NCI-H128 (cell line): Measurements from ENCODE around the gene INPP5A.
A peak's percentile ranks its signal among the peaks of the same experiment; 100 is the strongest.

Experiments used
- DNase-seq: peaks from one replicate; lab custom pipeline; 2025; ENCODE audit not compliant: unreplicated experiment; lab: John Stamatoyannopoulos, UW

Gene INPP5A

DNA sequence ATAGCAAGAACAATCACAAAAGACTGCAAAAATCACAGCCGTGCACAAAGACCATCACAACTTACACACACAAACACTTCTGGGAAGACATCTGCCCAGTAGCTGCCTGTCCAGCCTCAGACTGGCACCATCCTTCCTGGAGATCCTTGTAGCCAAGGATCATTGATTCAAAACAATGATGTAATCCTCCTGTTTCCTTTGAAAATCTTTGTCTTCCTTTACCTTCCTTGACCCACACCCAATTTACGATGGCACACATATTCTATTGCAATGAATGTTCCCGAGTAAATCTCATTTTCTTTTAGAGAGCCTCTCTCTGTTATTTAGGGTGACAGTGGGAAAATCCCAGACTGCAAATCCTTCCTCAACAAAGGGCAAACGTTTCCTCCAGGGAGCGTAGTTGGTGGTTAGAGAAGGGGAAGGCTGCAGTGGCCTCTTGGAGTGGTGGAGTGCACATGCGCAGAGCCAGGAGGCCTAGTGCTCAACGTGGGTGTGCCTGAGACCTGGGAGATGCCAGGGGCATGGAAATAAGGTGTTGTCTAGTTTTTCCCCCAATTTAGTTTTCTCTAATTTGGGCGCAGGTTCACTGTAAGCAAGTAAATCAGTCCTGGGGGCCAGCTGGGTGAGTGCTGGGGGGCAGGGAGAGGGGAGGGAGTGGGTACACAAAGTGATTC is 3.1 kb upstream of the INPP5A start:
- no peak for DNase-seq

DNA sequence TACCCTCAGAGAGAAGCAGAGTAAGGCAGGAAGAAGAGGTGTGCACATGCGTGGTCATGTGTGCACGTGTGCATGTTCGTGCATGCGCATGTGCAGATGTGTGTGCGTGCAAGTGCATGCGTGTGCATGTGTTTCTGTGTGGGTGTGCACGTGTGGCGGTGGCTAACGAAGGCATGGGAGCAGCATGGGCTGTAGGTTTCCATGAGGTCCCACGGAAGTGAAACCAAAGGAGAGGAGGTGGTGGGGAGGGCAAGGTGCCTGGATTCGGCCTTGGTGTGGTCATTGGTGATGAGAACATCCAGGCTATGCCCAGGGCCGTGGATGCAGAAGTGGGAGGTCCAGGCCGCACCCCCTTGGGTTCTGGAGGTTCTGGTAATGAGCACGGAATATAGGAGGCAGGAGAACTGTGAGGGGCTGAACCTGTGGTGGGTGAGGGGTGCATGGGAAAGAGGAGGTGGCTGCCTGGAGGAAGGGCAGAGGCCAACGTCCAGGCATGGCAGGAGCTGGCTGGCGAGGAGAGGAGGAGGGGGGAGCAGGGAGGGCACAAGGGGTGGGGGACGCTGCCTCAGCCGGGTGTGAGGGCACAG is 2.4 kb upstream of the INPP5A start:
- no peak for DNase-seq

DNA sequence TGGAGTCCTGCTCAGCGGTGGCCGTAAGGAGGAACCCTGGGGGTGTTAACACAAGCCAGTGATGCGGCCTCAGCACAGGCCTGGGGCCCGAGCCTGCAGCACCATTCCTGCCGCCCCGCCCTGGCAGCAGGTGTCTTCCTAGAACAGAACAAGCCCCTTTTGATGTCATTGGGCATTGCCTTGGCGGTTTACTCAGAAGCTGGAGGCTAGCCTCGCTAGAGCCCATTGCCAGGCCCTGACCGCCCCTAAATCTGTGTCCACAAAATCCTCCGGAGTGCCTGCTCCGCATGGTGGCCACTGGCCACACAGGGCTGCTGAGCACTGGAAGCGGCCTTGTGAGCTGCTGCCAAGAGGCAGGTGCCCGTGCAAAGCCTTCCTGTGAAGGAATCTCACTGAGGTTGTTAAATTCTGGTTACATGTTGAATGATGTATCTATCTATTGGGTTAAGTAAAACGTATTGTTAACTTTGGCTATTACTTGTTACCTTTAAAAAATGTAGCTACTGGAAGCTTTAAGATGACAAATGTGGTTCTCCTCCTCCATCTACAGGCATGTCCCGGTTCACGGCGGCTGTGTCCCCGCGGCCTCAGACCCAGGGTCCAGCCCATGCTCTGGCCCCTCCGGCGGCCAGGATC is 1.2 kb upstream of the INPP5A start:
- DNase-seq, result no peak

DNA sequence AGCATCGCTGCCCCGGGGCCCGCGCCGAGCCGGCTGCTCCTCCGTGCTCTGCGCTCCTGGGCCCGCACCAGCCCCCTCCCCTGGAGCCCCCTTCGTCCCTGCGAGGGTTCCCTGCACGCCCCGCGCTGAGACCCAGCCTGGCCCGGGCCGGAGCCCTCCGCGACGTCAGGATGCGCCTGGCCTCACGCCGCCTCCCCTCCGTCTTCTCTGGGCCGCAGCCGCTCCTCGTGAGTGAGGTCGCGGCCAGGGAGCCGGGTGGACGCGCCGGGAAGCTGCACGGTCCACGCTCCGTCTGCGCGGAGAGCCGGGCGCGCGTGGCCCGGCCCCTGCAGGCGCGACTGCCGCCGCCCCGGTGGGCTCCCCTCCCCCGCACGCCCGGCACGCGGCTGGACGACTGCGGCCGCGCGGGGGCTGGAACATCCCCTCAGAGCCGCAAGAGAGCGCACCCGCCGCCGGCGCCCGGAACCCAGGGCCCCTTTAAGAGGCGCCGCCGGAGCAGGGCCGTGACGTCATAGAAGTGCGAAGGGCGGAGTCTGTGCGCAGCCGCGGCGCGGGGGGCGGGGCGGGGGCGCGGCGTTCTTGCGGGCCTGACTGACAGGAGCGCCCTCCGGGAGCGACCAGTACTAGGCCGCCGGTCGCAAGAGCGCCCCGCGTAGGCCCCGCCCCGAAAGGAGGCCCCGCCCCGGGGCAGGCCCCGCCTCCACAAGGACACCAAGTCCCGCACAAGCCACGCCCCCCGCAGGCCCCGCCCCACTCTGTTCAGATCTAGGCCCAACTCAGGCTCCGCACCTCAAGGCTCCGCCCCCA is 507 bp upstream of the INPP5A start:
- peak; percentile 72 for DNase-seq

DNA sequence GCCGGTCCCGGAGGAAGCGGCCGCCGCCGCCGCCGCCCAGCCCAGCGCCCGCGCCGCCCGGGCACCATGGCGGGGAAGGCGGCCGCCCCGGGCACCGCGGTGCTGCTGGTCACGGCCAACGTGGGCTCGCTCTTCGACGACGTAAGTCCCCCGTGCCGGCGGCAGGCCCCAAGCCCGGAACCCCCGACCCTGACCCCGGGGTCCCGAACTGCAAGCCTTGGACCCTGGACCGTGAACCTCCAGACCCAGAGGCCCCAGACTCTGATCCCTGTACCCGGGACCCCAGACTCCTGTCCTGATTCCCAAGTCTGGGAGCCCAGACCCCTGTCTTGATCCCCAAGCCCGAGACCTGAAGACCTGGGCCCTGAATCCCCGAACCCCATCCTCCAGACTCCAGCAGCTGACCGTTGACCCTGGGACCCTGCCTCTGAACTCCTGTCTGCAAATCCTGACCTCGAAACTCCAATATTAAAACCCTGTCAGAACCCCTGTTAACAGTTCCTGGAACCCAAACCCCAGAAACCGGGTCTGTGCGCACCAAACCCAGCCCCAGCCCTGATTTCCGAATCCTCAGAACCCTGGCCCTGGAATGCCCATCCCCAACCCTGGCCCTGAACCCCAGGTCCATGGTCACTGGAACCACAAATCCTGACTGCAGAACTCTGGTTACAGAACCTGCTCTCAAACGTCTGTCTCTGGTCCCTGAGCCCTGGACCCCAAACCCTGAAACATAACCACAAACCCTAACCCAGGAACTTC is 623 bp downstream of the INPP5A start:
- DNase-seq, result no peak

DNA sequence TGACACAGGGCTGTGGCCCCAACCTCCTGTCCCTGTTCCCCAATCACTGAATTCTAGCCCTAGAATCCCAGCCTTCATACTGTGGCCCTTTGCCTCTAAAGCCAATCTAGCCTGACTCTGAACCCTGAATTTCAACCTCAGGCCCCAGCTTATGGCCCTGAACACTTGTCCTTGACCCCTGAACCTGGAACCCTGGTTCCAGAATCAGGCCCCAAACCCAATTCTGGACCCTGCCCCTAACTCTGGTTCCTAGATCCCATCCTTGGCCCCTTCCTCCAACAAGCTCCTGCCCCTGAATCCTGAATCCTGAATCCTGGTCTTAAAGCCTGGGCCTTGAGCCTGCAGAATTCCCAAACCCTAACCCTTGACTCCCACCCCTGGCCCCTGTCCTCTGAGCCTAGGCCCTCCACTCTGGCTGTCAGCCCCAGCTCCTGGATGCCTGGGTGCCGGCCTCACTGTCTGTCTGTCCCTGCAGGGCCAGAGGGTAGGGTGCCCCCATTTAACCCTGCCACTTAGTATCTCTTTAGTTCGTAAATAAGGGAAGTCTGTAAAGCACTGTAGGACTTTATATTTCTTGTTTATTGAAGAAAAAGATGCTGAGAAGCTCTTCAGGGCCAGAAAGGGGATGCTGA is 1.3 kb downstream of the INPP5A start:
- DNase-seq, result no peak

DNA sequence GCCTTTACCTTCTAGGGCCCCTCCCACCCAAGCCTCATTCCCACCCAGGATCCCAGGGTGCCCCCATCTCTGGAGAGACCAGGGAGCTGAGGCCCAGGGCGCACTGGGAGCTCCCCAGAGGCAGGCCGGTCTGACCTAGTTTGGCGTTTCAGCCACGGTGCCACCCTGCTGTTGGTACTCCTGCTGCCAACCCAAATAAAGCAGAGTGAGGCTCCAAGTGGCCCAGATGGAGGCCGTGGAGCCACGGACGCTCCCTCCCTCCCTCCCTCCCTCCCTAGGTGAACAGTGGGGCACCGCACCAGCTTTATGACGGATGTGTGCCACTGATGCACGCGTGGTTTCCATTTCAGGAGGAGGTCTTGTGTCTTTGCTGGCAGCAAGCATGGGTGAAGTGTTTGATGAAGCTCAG is 1.8 kb downstream of the INPP5A start:
- no peak for DNase-seq

DNA sequence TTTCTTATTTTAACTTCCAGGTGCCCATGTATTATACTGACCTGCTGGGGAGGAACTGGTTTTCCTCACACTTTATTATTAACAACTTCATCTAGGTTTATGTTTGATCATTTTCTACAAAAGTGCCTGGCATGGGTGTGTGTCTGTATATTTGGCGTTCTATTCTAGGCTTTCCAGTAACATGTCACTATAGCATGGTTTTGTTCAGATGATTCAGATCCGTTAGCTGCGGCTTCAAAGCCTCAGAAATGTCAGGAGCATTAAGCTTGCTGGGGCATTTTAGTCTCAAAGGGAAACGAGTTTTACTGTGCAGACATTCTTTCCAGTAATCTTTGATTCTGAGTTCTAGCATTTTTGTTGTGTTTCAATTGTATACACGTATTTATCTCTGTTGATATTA is 2.3 kb downstream of the INPP5A start:
- no peak for DNase-seq

DNA sequence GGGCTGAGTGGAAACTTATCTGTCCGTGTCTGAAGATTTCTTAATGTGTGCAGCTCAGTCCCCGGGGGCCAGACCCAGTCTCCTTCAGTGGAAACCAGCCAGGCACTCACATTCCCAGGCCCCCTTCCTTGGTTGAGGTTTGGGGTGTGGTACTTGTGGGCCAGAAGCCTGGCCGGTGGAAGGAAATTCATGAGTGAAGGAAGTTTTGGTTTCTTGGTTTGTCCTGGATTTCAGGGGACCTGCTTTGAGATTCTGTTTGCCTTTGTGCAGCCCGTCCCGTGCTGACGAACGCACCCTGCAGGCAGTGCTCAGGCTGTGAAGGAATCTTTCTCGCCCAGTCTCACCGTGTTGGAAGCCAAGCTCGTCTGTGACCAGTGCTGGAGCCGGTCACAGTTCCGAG is 2.9 kb downstream of the INPP5A start:
- DNase-seq, result no peak

DNA sequence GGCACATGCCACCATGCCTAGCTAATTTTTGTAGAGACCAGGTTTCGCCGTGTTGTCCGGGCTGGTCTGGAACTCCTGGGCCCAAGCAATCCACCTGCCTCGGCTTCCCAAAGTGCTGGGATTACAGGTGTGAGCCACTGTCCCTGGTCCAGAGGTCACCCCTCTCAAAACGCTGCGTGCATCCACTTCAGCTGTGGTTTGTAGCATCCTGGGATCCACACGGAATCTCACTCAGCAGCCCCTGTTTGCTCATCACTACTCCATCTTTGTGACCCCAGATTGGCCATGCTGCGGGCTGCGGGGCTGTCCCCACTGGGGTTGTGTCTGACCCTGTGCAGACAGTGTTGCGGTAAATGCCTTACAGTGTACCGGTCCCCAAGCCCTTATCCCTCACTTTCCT is 3.5 kb downstream of the INPP5A start:
- DNase-seq, result no peak

DNA sequence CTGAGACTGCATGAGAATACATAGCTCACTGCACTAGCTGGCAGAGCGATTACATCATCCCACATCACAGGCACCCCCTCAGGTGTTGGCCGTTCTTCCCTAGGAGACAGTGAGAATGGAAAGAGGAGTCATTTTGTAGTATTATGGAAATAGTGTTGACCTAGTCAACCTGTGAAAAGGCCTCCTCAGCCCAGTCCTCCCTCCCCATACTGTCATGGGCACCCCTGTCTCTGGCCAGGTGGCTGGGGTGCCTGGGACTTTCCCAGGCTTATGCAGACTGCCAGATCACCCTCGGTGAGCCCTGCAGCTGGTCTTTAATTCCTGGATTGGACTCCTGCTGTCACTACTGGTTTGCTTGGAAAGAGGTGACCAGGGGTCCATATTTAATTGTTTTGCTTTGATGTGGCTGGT is 4.0 kb downstream of the INPP5A start:
- DNase-seq, result no peak

DNA sequence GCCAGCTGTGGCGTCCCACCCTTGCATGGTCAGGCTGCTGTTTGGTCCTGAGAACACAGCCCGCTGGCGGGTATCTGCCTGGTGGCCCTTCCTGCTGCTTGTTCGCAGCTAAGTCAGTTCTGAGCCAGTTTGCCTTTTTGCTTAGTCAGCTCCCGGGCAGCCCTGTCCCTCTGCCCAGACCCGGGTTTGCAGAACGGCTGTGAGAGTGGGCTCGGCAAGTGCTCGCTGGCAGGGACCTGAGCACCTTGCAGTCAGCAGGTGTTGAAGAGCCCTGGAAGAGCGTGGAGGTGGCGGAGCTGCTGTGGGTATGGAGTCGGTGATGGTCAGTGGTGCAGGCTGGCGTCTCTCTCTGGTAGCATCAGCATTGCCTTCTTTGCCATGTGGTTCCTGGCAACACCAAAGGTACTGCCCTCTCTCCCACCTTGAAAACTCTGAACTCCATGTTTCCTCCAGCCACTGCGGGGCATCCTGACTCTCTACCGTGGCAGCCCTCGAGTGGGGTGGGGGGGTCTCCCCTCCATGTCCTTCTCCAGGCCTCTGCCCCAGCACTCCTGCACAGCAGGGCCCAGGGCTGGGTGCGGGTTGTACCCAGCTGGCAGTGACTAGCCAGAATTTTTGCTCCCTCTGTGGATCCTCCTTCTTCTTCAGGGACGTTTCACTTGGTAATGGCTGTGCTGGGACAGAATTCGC is 4.6 kb downstream of the INPP5A start:
- DNase-seq, result no peak

DNA sequence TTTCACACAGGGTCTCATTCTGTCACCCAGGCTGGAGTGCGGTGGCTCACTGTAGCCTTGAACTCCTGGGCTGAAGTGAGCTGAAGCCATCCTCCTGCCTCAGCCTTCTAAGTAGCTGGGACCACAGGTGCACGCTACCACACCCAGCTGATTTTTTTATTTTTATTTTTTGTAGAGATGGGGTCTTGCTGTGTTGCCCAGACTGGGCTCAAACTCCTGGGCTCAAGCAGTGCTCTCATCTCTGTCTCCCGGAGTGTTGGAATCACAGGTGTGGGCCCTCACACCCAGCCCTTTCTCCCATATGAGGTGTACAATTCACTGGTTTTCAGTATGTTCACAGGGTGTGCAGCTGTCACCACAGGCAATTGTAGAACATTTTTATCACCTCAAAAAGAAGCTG is 5.2 kb downstream of the INPP5A start:
- no peak for DNase-seq

DNA sequence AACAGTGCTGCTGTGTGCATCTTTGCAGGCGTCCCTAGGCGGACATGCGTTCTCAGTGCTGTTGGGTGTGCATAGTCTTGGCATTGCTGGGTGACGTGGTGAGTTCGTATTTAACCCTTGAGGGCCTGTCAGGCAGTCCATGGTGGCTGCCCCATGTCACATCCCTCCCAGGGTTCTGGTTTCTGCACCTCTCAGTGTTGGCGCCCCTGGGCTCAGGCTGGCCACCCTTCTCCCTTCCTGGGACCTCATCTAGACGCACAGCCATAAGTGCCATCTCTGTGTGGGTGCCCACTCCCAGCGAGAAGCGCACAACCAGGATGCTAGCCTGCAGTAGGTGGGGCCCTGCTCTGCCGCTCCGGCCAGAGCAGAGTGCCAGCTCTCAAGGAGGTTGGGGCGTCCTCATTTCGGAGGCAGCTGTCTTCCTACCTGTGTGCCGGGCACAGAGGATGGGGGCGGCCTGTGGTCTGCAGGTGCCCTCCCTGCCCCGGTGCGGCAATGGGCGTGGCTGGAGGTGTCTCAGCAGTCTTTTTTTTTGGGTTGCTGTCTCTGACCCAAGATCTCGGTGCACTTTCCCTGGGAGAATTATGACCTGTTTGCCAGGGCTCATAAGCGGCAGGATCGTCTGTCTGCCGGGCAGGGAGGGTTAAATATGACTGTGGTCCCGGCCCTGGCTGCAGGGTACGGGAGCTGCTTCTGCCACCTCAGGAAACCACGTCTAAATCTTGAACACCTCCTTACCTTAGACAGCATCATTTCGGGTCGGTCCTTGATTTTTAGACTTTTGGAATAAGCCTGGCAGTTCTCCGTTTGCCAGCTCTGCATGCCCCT is 6.5 kb downstream of the INPP5A start:
- DNase-seq, result no peak

DNA sequence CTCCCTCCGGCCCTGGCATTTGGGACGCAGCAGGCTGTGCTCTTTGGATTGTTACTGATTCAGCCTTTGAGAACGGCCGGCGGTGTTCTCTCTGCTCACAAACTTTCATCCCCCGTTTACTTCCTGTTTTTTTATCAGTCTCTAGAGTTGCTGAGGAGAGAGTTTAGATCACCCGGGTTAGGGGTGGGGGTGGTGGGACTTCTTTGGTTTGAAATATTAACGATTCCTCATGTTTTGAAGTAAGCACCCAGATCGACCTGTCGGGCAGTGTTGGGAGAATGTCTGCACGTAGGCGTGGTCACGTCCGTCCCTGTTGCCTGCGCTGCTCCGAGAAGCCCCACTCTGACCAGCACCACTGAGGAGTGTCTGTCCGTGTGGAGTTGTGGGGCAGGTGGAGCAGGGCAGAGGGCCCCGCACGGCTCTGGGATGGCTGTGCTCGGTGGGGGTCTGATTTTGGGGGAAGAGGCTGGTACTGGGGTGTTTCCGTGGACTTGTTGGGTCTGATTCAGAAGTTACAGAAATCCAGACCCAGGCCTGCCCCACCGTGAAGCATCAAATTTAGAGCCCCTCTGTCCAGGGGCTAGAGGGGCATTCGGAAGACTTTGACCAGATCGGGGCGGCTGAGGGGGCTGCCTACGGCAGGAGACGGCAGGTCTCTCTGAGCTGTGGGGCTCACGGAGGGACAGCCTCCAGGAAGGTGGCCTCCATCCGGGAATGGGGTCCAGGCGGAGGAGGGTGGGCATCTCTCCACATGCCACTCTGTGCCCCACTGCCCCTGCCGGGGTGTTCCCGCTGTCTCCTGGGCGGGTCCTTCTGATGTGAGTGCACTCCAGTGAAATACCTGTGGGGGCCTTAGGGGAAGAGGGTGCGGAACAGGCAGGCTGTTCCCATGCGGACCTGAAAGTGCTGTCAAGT is 7.4 kb downstream of the INPP5A start:
- DNase-seq, result no peak

DNA sequence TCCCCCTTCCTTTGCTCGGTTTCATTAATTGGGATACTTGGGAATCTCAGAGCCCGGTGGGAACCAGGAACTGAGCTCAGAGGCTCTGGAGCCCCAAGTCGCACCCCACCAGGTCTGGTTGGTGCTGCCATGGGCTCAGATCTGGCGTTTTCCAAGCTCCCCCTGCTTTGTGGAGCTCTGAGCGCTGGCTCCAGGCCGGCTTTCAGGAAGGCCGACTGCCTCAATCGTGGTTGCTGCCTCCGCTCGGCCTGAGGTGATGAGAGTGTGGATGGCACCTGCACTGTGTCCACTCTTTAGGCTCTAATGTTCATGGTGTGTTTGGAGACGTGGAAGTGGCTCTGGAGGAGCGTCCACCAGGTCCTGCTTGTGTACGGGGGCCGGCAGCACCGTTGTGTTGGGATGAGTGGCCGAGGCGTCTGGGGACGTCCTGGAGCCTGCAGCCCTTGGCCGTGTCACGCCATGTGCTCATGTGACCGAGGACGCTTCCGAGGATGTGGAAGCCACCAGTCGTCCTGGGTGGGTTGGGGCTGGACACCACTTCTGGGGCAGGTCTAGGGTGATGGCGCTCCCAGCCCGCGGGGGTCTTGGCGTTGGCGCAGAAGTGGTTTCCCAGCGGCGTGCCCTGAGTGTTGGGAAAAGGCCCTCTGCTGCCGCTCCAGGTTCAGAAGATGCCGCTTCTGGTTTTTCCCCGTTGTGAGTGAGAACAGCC is 8.2 kb downstream of the INPP5A start:
- DNase-seq, result no peak

DNA sequence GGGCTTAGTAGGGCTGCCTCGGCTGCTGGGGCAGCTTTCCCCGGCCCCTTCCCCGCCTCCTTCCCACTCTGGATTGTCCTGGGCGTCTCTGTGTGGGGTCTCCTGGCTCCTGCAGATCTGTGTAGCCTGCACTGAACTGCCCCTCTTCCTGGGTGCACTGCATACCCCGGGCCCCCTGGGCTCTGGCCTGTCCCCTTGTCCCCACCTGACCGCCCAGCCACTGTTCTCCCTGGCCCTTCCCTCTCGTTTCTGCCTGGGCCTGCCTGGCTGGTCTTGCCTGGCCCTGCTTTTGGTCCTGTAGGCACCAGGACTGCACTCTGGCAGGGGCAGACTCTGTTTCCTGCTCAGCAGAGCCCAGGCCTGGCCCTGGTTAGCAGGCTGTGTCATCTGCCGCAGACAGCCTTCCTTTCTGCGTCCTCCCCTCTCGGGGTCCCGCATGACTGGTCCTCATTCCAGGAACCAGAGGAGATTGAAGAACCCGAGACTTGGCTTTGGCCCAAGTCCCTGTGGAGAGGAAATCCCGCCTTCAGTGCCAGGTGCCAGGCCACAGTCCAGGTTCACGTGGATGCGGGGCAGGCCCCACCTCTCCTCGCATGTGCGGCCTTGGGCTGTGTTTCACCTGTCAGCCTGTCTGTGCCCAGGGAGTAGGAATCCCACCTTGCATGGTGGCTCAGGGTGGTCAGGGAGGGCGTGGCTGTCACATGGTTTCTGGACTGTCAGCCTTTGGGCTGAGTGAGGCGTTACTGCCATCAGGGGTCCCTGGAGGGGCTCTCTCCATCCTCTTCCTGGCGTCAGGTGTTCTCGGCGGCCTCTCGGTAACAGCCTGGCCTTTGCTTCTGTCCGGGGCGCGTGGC is 9.2 kb downstream of the INPP5A start:
- peak; percentile 7 for DNase-seq
